HG03135 (cell line): Measurements from ENCODE around the gene PRCC.

ENCODE experiments used
- ATAC-seq: cut with Tn5 transposase; IDR thresholded peaks from one replicate; pipeline ENCODE4 v1.9.1; 2021; ENCODE audit warnings: mild to moderate bottlenecking, moderate library complexity; ENCODE audit not compliant: unreplicated experiment

PRCC gene

GRCh38 chr1:156795374-156795733 lies 28.0 kb downstream of the PRCC start:
- ATAC-seq = no peak

DNA sequence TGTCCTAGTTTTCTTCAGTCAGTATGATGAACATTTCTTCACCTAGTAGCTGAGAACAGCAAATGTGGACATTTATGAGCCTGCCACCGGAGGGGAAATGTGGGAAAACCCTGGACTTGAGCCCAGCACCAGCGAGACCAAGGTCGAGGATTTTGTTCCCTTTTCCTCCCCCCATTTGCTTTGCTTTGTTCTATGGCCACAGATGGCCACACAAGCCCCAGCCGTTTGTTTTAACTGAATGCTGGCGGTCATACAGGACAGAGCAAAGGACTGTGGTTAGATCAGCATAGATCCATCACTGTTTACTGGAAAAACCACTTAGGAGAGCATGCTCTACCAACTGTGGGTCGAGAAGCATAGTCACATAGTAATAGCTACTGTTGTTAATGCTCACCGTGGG lies 28.5 kb downstream of the PRCC start:
- no peak for ATAC-seq

GRCh38 chr1:156796340-156797097 lies 29.2 kb downstream of the PRCC start:
- ATAC-seq = no peak

DNA sequence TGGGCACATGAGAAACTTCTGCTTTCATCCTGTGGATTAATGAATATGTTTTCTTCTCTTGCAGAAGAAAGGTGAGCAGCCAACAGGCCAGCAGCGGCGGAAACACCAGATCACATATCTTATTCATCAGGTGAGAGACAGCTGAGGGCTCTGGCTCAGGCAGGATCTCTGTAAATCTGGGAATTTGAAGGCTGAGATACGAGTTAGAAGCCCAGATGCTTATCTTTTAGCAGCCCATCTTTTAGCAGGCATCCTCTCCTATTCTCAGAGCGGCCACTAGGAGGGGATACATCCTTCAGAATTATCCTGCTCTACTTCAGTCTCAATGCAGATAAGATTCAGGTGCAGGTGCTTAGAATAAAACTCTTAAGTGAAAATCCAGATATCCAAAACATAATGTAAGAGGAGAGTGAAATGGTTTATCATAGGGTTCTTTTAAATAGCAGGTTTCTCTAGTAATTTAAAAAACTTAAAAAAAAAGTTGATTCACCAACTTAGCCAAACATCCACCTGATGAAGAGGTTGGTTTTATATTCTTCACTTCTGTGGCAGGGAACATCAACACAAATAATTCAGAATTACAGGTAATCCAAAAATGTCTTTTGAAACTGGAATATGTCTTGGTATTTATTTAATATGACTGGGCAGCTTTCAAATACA lies 30.0 kb downstream of the PRCC start:
- no peak for ATAC-seq

GRCh38 chr1:156801409-156802121 lies 34.2 kb downstream of the PRCC start:
- no peak for ATAC-seq

DNA sequence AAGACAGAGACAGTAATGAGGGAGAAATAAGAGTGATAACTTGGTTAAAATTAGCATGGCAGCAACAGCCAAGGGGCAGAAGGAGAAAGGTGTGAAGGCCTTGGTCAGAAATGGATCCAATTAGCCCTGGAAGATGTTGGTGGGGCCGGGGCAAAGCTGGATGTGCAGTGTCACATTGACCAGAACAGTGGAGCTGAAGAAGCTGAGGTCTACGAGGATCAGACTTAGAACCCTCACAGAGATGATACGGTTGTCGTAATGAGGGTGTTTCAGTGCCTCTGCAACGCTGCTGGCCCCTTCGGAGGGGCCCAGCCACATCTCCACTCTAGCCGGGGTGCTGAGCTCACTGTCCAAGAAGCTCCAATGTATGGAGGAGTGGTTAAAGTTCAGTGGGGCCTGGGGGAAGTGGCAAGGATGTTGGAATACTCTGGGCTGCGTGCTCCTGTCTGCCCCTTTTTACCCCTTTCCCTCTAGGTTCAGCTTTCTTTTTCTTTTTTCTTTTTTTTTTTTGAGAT lies 35.1 kb downstream of the PRCC start:
- no peak for ATAC-seq

DNA sequence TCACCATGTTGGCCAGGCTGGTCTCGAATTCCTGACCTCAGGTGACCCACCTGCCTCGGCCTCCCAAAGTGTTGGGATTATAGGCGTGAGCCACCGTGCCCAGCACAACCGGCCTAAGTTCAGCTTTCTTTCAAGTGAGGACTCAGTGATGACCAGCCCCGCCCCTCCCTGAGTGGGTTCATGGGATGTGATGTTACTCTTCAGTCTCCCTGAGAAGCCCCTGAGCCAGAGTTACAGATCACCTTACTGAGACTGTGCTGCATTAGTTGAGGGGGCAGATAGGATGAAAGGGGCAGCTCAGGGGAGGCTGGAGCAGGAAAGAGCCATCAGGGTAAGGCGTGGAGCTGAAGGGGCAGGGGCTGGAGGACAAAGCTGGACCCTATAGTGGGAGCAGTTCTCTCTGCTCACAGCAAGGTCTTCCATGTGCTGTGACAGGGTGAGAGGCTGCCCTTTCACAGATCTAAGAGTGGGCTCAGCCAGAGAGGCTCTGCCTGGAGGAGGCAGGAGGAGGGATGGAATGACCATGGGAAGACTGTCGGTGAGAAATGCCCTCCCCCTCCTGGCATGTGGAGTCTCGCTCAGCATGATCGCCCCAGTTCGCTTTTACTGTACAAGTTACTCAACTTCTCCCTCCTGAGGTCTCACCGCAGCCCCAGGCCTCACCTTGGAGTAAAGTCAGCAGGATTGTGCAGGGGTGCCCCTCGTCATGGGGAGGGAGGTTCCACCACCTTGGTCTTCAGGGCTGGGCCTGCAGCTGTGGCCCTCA lies 35.9 kb downstream of the PRCC start:
- no peak for ATAC-seq

DNA sequence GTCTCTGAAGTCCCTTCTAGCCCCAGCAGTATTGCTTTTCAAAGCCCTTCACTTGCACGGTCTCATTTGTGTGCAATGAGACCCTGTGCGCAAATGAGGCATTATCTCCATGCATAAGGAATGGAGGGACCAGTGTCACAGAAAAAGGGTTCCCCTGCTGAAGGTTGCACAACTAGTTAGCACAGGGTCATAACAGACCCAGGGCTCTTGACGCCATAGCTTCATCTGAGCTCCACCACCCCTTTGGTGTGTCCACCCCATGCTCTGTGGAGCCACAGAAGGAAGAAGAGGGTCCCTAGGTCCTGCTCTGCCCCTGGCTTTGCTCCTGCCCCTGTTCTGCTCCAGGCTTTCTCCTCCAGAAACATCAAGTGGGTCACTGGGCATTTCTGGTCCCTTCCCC lies 36.7 kb downstream of the PRCC start:
- ATAC-seq = no peak

- ATAC-seq = no peak
Measured at GRCh38 chr1:156804572-156805243, 37.4 kb downstream of the PRCC start.

- ATAC-seq = no peak
Measured at GRCh38 chr1:156805766-156806511, 38.6 kb downstream of the PRCC start.

DNA sequence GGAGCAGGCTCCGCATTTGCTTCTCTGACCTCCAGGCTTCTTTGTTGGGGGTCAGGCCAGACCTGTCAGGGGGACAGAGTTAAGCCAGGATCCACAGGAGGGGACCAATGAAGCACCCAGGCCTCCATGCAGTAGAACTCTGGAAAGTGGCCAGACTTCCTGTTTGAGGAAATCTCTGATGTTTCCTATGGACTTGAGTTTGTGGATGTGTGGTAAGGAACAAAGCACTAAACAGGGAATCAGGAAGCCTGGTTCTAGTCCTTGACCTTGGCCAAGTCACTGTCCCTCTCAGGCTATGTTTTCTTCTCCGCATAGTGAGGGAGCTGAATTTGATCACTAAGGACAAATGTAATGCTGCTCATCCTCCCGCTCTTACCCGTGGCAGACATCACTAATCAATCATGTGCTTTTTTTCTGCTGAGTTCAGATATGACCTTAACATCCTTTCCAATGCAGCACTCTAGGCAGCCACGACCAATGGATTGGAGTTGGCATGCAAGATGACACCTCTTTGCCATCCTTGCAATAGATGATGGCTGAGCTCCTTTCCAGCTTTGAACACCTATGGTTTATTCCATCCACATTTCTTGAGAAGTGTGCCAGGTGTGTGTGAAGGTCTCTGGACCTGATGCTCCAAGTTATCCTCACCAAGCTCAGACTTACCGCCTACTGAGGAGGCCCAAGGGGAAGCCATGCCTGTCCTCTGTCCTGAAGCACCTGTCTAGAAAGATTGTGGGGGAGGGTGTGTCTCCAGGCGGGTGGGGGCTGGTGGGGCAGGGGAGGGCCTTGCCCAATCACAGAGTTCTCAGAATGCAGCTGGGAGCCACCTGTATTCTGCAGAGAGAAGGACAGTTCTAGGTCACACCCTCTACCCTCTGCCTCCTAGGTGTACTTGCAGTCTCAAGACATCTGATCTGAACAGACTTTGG lies 39.4 kb downstream of the PRCC start:
- ATAC-seq = no peak

- no peak for ATAC-seq
Measured at GRCh38 chr1:156807627-156808026, 40.3 kb downstream of the PRCC start.

DNA sequence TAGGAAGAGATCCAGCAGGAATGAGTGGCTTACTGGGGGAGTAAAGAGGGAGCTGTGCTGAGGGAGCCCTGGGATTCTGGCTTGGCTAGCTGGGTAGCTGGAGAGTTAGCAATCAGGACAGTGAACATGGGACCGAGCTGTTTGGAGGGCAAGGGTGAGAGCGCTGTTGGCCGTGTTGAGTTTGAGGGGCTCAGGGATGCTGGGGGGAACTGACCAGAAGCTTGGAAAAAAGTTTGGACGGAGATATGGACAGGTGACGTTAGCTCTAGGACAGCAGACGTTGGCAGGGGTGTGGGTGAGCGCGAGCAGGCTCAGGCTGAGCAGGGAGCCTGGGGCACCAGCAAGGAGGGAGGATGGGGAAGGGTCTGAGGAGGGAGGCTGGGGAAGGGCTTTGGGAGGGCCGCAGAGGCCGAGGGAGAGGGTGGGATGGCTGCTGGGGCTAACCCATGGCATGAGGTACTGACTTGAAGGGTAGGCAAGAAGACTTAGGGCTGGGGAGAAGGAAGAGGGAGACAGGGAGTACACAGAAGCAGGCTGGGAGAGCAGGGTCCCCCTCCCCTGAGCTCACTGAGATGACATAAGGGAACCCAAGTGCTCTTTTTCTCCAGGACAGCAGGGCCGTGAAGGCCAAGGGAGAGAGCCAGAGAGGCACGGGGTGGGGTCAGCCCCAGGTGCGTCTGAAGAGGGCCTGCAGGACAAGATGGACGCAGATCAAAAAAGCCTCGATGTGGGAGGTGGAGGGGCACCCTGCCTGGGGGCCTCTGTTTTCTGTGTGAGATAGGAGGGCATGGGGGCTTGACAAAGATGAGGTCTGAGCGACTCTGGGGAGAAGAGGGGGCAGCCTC lies 41.1 kb downstream of the PRCC start:
- no peak for ATAC-seq

- ATAC-seq = no peak
Measured at GRCh38 chr1:156809281-156809680, 41.9 kb downstream of the PRCC start.

- ATAC-seq = no peak
Measured at GRCh38 chr1:156809711-156810366, 42.5 kb downstream of the PRCC start.

- no peak for ATAC-seq
Measured at GRCh38 chr1:156811168-156811567, 43.8 kb downstream of the PRCC start.

DNA sequence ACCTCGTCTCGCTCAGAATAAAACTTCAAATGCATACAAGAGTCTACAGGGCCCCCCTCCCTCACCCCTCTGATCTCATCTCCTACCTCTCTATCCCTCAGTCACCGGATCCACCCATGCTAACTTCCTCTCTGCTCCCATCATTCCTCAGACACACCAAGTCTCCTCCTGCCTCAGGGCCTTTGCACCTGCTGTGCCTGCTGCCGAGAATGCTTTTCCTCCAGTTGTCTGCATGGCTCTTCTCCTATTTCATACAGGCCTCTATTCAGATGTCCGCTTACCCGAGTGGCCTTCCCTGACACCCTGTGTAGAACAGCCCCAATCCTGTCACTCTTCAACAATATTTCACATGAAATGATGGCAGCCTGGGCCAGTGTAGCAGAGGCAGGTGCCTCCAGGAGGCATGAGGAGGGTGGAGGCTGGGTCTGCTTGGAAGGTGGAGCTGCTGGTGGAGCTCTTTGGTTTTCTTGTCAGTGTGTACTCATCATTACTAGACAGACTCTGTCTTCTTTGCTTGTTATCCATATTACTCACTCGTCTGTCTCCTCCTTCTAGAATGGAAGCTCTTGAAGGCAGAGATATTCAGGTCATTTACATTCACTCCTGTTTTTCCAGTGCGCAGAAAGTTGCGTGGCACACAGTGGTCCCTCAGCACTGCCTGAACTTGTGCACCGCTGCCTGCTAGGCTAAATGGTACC lies 45.1 kb downstream of the PRCC start:
- no peak for ATAC-seq
